ENCODE results near the gene MUSTN1. TPM values are rescaled to one million over a fixed set of nuclear protein-coding genes. Genes with fewer than 3 reads are reported as not detected.

The MUSTN1 gene
- total RNA-seq, 2 donors from 2014 or later: 3.2 to 4.2 TPM

- no peaks in the 10 kb centered on the region for H3K27me3 ChIP-seq (ENCODE audit: control insufficient read depth, insufficient read depth, low read length, poor library complexity, severe bottlenecking)
- WGBS, 2 experiments (ENCODE audit: insufficient coverage in 1 of 2, insufficient read length in 1 of 2): 92 to 100% methylated on average over 1 to 7 of the region's 7 CpGs
- Mint-ChIP-seq H3K4me1 (peaks cover 1% of the 10 kb centered on the region), H3K9me3 (no peaks in the 10 kb centered on the region), H3K4me3 (no peak overlapping the region), H3K27ac (no peak overlapping the region), H3K27me3 (ENCODE audit: insufficient read depth) (no peaks in the 10 kb centered on the region), H3K36me3 (ENCODE audit: low read depth) (no peaks in the 10 kb centered on the region)
- no peaks in the 10 kb centered on the region for H3K9me3 ChIP-seq (ENCODE audit: control insufficient read depth, low read length)
- peaks cover 3% of the 10 kb centered on the region for H3K4me1 ChIP-seq (ENCODE audit: control insufficient read depth, insufficient read depth, low read length)
- TF ChIP-seq, protein P1, sequence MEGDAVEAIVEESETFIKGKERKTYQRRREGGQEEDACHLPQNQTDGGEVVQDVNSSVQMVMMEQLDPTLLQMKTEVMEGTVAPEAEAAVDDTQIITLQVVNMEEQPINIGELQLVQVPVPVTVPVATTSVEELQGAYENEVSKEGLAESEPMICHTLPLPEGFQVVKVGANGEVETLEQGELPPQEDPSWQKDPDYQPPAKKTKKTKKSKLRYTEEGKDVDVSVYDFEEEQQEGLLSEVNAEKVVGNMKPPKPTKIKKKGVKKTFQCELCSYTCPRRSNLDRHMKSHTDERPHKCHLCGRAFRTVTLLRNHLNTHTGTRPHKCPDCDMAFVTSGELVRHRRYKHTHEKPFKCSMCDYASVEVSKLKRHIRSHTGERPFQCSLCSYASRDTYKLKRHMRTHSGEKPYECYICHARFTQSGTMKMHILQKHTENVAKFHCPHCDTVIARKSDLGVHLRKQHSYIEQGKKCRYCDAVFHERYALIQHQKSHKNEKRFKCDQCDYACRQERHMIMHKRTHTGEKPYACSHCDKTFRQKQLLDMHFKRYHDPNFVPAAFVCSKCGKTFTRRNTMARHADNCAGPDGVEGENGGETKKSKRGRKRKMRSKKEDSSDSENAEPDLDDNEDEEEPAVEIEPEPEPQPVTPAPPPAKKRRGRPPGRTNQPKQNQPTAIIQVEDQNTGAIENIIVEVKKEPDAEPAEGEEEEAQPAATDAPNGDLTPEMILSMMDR (conservative IDR thresholded peaks at IDR 0.05): no peak
- DNase-seq: no peak
- H3K27ac ChIP-seq (ENCODE audit: low read depth, low read length): no peak overlapping the region
- no peak overlapping the region for H3K4me3 ChIP-seq (ENCODE audit: low read length)
- H3K9ac ChIP-seq (ENCODE audit: extremely low read depth, low read length, poor library complexity, severe bottlenecking): no peak overlapping the region
- no peaks in the 10 kb centered on the region for H3K36me3 ChIP-seq (ENCODE audit: control insufficient read depth, insufficient read depth, low read length)
Observed at GRCh38 chr3:52817860-52818259, 17.0 kb downstream of the MUSTN1 start.

DNA sequence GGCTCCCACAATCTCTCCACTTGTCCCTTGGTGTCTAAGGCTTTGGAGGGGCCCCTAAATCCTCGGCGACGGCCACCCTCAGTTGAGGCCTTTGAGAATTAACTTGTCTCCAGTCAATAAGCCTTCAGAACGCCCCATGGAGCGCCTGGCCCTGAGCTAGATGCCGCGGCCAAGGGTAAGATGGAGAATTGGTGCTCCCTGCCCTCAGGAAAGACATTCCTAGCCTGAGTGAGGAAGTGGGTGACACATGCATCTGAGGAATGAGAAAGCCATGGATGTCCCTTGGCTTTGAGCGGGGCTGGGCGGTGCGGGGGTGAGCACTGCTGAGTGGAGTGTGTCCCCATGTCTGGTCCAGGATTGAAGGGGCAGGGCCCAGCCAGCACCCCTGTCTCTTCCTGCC lies 17.6 kb downstream of the MUSTN1 start:
- 93 to 97% methylated on average over 10 of the region's 10 CpGs for WGBS, 2 experiments (ENCODE audit: insufficient coverage in 1 of 2, insufficient read length in 1 of 2)

GRCh38 chr3:52816654-52817053 lies 18.2 kb downstream of the MUSTN1 start:
- no peak overlapping the region for H3K4me3 Mint-ChIP-seq
- H3K27ac Mint-ChIP-seq: no peak overlapping the region
- H3K27me3 ChIP-seq (ENCODE audit: control insufficient read depth, insufficient read depth, low read length, poor library complexity, severe bottlenecking): no peaks in the 10 kb centered on the region
- H3K9ac ChIP-seq (ENCODE audit: extremely low read depth, low read length, poor library complexity, severe bottlenecking): no peak overlapping the region
- DNase-seq: no peak
- H3K4me3 ChIP-seq (ENCODE audit: low read length): no peak overlapping the region
- TF ChIP-seq, protein P1 (conservative IDR thresholded peaks at IDR 0.05): no peak
- no peaks in the 10 kb centered on the region for H3K36me3 ChIP-seq (ENCODE audit: control insufficient read depth, insufficient read depth, low read length)
- H3K4me1 Mint-ChIP-seq: peaks cover 1% of the 10 kb centered on the region
- peaks cover 2% of the 10 kb centered on the region for H3K27me3 Mint-ChIP-seq (ENCODE audit: insufficient read depth)
- 88 to 98% methylated on average over 7 to 10 of the region's 10 CpGs for WGBS, 2 experiments (ENCODE audit: insufficient coverage in 1 of 2, insufficient read length in 1 of 2)
- H3K9me3 Mint-ChIP-seq: no peaks in the 10 kb centered on the region
- no peaks in the 10 kb centered on the region for H3K36me3 Mint-ChIP-seq (ENCODE audit: low read depth)
- H3K9me3 ChIP-seq (ENCODE audit: control insufficient read depth, low read length): no peaks in the 10 kb centered on the region
- peaks cover 3% of the 10 kb centered on the region for H3K4me1 ChIP-seq (ENCODE audit: control insufficient read depth, insufficient read depth, low read length)
- H3K27ac ChIP-seq (ENCODE audit: low read depth, low read length): no peak overlapping the region

More for the DNA sequence above, 17.6 kb downstream of the MUSTN1 start:
- no peak overlapping the region for H3K4me3 Mint-ChIP-seq
- H3K36me3 Mint-ChIP-seq (ENCODE audit: low read depth): no peaks in the 10 kb centered on the region
- no peaks in the 10 kb centered on the region for H3K27me3 Mint-ChIP-seq (ENCODE audit: insufficient read depth)
- Histone ChIP-seq H3K9ac (ENCODE audit: extremely low read depth, low read length, poor library complexity, severe bottlenecking) (no peak overlapping the region), H3K27me3 (ENCODE audit: control insufficient read depth, insufficient read depth, low read length, poor library complexity, severe bottlenecking) (no peaks in the 10 kb centered on the region), H3K4me3 (ENCODE audit: low read length) (no peak overlapping the region), H3K4me1 (ENCODE audit: control insufficient read depth, insufficient read depth, low read length) (peaks cover 3% of the 10 kb centered on the region), H3K36me3 (ENCODE audit: control insufficient read depth, insufficient read depth, low read length) (no peaks in the 10 kb centered on the region), H3K9me3 (ENCODE audit: control insufficient read depth, low read length) (no peaks in the 10 kb centered on the region), H3K27ac (ENCODE audit: low read depth, low read length) (no peak overlapping the region)
- no peak overlapping the region for H3K27ac Mint-ChIP-seq
- H3K4me1 Mint-ChIP-seq: peaks cover 1% of the 10 kb centered on the region
- DNase-seq: no peak
- TF ChIP-seq, protein P1 (conservative IDR thresholded peaks at IDR 0.05): no peak
- H3K9me3 Mint-ChIP-seq: no peaks in the 10 kb centered on the region
